ENCODE measurements around the gene MICALL2. TPM values are rescaled to one million over a fixed set of nuclear protein-coding genes. Genes with fewer than 3 reads are reported as not detected.

The MICALL2 gene
- total RNA-seq, 4 donors from 2014 or later = 111 to 272 (median 209) TPM

- Histone ChIP-seq H3K9me3 (no peaks in the 10 kb centered on the region), H3K4me1 (peaks cover 0 to 65% (median 18%) of the 10 kb centered on the region in 4 donors), H3K27ac (peak overlapping the region; percentile 44 to 77 (median 68)), H3K4me3 (peak overlapping the region in 2 of 4 donors; percentile 27 to 32), H3K36me3 (peaks cover 0 to 7% (median 0%) of the 10 kb centered on the region in 3 donors), H3K27me3 (no peaks in the 10 kb centered on the region)
- peak in 2 of 3 donors; percentile 74 to 88 for DNase-seq
- TF ChIP-seq POLR2A (IDR thresholded peaks at IDR 0.05) = no peak
- TF ChIP-seq CTCF (IDR thresholded peaks at IDR 0.05) = no peak
Measured at GRCh38 chr7:1455241-1455939, 3.9 kb downstream of the MICALL2 start.

GRCh38 chr7:1454542-1454941, 4.7 kb downstream of the MICALL2 start:
- no peak for DNase-seq
- peaks cover 0 to 68% (median 12%) of the 10 kb centered on the region in 4 donors for H3K4me1 ChIP-seq
- H3K27ac ChIP-seq = peak overlapping the region; percentile 44 to 77 (median 68)
- no peaks in the 10 kb centered on the region for H3K9me3 ChIP-seq
- peak overlapping the region in 2 of 4 donors; percentile 23 to 32 for H3K4me3 ChIP-seq
- TF ChIP-seq POLR2A (IDR thresholded peaks at IDR 0.05) = no peak
- no peak for TF ChIP-seq CTCF (IDR thresholded peaks at IDR 0.05)
- H3K27me3 ChIP-seq = no peaks in the 10 kb centered on the region
- peaks cover 0 to 7% (median 0%) of the 10 kb centered on the region in 3 donors for H3K36me3 ChIP-seq

- no peaks in the 10 kb centered on the region for H3K27me3 ChIP-seq
- no peaks in the 10 kb centered on the region for H3K9me3 ChIP-seq
- peak overlapping the region in 2 of 4 donors; percentile 12 to 19 for H3K27ac ChIP-seq
- H3K36me3 ChIP-seq = peaks cover 0 to 16% (median 0%) of the 10 kb centered on the region in 3 donors
- TF ChIP-seq POLR2A (IDR thresholded peaks at IDR 0.05) = no peak
- TF ChIP-seq CTCF (IDR thresholded peaks at IDR 0.05) = no peak
- no peak overlapping the region for H3K4me3 ChIP-seq
- H3K4me1 ChIP-seq = peaks cover 0 to 67% (median 0%) of the 10 kb centered on the region in 4 donors
- no peak for DNase-seq
Measured at GRCh38 chr7:1452205-1452604, 7.1 kb downstream of the MICALL2 start.

GRCh38 chr7:1450987-1451386, 8.3 kb downstream of the MICALL2 start:
- Histone ChIP-seq H3K4me1 (peaks cover 0 to 61% (median 0%) of the 10 kb centered on the region in 4 donors), H3K36me3 (peaks cover 0 to 16% (median 0%) of the 10 kb centered on the region in 3 donors), H3K4me3 (no peak overlapping the region), H3K27ac (peak overlapping the region in 3 of 4 donors; percentile 32 to 45 (median 34)), H3K27me3 (no peaks in the 10 kb centered on the region), H3K9me3 (no peaks in the 10 kb centered on the region)
- DNase-seq = no peak
- TF ChIP-seq POLR2A (IDR thresholded peaks at IDR 0.05) (no peak), CTCF (IDR thresholded peaks at IDR 0.05) (no peak)

GRCh38 chr7:1450431-1450830, 8.8 kb downstream of the MICALL2 start:
- Histone ChIP-seq H3K4me3 (no peak overlapping the region), H3K36me3 (peaks cover 0 to 18% (median 0%) of the 10 kb centered on the region in 3 donors), H3K4me1 (peaks cover 0 to 56% (median 0%) of the 10 kb centered on the region in 4 donors), H3K27ac (peak overlapping the region in 3 of 4 donors; percentile 32 to 45 (median 34)), H3K27me3 (no peaks in the 10 kb centered on the region), H3K9me3 (no peaks in the 10 kb centered on the region)
- TF ChIP-seq POLR2A (IDR thresholded peaks at IDR 0.05) (no peak), CTCF (IDR thresholded peaks at IDR 0.05) (no peak)
- DNase-seq = no peak

All from Peyer's patch (tissue), 4 donors.